Lower leg skin (tissue), 4 donors: ENCODE data around the gene GRIK3. TPM values are rescaled to one million over a fixed set of nuclear protein-coding genes. Genes with fewer than 3 reads are reported as not detected.

Source experiments
- DNase-seq, 2 donors: peaks; one replicate each; pipeline ENCODE4 v3.0.0-alpha.2; 2019; ENCODE audit warnings: low spot score in 2 of 2
- H3K4me3 ChIP-seq: fragments of 200-600 bp; sonication (generic); 2 replicates; pipeline ENCODE4 v1.5.1; 2017; ENCODE audit warnings: mild to moderate bottlenecking, low read depth; ENCODE audit not compliant: poor library complexity, severe bottlenecking
- POLR2A ChIP-seq, 2 donors: fragments of 450-650 bp; IDR thresholded peaks; one replicate each; pipeline ENCODE4 v1.6.1; 2016 to 2017; ENCODE audit warnings: antibody characterized with exemption in 2 of 2, mild to moderate bottlenecking in 1 of 2, moderate library complexity in 1 of 2
- WGBS, 2 donors: methylation state at CpG; one replicate each; pipeline ENCODE4 v1.1.5; 2018; 5-methylcytosine and 5-hydroxymethylcytosine counted together
- intact Hi-C: fragments of 100-400 bp; cut with DNase I; formaldehyde crosslinking; loops from one replicate; pipeline ENCODE4 v1.15.0; 2023; ENCODE audit warnings: low total_unique reads
- total RNA-seq, 4 donors: library from RNA; depleted of rRNA; stranded (reverse); fragments of >200 nt; gene quantifications; one replicate each; pipeline ENCODE4 v1.1.0, GENCODE V29; 2016
- TF ChIP-seq, protein P1 (sequence below), 3 donors: fragments of 450-650 bp; IDR thresholded peaks; one replicate each; pipeline ENCODE4 v1.5.1; 2016; ENCODE audit warnings: antibody characterized with exemption in 3 of 3, mild to moderate bottlenecking in 3 of 3, moderate library complexity in 2 of 3

Gene GRIK3
- total RNA-seq, 4 donors from 2014 or later = 0.04 to 0.36 (median 0.19) TPM

DNA sequence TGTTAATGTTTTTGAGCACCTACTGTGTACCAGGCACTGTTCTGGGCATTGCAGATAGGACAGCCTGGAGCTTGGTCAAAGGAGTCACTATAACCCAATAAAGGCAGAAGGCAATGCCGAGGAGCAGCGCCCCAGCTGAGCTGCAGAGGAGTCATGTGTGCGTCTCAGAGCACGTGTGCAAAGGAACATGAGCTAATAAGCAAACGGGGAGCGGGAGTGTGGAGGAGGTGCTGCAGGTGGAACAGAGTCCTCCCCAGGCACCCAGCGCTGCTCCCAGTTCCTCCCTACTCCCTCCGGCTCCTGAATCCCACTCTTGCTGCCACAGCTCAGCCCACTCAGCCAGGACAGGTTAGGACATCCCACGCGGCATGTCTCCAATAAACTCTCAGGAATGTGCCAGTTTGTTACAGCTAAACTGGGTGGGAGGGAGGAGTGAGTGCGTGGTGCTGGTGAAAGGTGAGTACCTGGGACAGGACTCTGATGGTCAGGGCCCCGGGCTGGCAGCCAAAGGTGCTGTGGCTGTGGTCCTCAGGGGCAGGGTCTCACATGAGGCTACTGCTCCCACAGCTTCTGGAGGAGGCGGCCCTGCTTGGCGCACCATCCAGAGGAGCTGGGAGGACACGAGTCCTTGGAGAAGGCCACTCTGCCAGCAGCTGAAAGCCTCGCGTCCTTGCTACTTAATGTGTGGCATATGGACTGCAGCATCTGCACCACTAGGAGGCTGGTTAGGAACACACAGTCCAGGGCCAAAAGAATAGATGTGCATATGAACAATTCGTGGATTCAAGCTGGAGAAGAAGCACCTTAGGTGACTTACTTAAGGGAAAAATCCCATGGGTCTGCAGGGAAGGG, 52.3 kb downstream of the GRIK3 start:
- TF ChIP-seq, protein P1, sequence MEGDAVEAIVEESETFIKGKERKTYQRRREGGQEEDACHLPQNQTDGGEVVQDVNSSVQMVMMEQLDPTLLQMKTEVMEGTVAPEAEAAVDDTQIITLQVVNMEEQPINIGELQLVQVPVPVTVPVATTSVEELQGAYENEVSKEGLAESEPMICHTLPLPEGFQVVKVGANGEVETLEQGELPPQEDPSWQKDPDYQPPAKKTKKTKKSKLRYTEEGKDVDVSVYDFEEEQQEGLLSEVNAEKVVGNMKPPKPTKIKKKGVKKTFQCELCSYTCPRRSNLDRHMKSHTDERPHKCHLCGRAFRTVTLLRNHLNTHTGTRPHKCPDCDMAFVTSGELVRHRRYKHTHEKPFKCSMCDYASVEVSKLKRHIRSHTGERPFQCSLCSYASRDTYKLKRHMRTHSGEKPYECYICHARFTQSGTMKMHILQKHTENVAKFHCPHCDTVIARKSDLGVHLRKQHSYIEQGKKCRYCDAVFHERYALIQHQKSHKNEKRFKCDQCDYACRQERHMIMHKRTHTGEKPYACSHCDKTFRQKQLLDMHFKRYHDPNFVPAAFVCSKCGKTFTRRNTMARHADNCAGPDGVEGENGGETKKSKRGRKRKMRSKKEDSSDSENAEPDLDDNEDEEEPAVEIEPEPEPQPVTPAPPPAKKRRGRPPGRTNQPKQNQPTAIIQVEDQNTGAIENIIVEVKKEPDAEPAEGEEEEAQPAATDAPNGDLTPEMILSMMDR (IDR thresholded peaks at IDR 0.05) = no peak
- no peak for TF ChIP-seq POLR2A (IDR thresholded peaks at IDR 0.05)
- 55 to 56% methylated on average over 16 to 18 of the region's 18 CpGs for WGBS, 2 donors
- intact Hi-C loops = loop anchor here (5.0 kb wide), 1 partner anchor 80 kb away; no protein-coding TSS in a partner anchor
- no peak for DNase-seq
- H3K4me3 ChIP-seq = no peak overlapping the region

DNA sequence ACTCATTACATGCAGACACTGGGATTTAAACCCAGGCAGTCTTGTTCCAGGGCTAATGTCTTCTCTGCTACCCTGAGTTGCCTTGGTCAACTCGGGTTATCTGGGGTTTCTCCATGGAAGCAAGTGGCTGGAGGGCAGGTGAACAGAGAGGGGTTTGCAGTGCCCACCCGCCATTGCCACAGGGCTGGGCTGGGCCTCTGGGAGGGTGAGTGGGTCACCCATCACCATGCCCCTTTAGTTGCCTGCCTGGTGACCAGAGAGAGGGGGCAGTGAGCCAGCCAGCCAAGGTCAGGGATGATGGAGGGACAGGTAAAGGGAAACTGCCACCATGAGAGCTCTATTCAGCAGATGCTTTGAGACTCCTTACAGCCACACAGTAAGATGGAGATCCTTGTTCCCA, 53.2 kb downstream of the GRIK3 start:
- 65 to 82% methylated on average over 2 of the region's 2 CpGs for WGBS, 2 donors
- TF ChIP-seq, protein P1 (IDR thresholded peaks at IDR 0.05) = no peak
- no peak for TF ChIP-seq POLR2A (IDR thresholded peaks at IDR 0.05)
- intact Hi-C loops = loop anchor here (5.0 kb wide), 1 partner anchor 79 kb away; no protein-coding TSS in a partner anchor
- no peak for DNase-seq
- no peak overlapping the region for H3K4me3 ChIP-seq

DNA sequence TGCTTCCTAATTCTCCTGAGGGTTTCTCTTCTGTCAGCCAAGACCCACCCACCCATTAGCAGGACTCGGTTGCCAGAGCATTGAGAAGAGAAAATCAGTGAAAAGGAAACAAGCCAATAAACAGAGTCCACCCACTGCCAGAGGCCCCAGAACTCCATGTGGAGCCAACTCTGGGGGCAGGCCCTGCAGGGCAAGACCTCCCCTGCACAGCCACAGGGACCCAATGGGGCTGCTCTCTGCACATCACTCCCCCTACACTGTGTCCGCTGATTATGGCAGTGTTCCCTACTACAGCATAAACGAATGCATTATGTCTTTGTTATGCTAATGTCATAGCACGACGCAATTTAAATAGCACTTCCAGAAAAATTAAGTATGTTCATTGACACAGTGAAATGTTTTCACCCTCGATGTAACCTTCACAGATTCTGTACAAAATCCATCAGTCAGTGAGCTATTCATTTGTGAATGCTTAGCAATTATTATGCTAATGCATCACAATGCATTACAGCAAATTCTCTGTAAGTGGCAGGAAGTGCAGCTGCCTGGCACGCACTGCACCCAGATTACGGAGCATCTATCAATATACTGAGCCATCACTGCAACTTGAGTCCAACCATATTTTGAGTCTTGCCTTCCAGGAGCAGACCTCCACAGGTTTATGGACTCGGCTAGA, 56.4 kb downstream of the GRIK3 start:
- intact Hi-C loops = no loop called here
- H3K4me3 ChIP-seq = no peak overlapping the region
- TF ChIP-seq, protein P1 (IDR thresholded peaks at IDR 0.05) = no peak
- no peak for TF ChIP-seq POLR2A (IDR thresholded peaks at IDR 0.05)
- WGBS, 2 donors = 72 to 80% methylated on average over 9 of the region's 9 CpGs
- no peak for DNase-seq

DNA sequence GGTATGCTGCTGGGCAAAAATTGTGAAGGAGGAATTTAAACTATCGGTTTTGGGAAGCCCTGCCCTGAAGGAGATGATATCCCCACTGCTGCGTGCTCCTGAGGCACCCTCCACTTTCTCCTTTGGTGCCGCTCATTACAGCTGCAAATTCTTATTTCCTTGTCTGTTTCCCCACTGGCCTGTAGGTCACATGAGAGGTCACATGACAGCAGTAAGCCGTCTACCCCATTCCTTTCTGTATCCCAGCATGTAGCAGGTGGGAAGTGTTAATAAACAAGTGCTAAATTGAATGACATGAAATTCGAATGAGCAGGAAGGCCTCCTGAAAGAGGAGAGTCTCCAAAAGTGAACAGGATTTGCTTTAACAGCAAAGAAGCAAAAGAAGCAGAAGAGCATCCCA, 58.7 kb downstream of the GRIK3 start:
- DNase-seq = no peak
- TF ChIP-seq, protein P1 (IDR thresholded peaks at IDR 0.05) = no peak
- TF ChIP-seq POLR2A (IDR thresholded peaks at IDR 0.05) = no peak
- intact Hi-C loops = no loop called here
- WGBS, 2 donors = 52 to 63% methylated on average over 5 of the region's 5 CpGs
- H3K4me3 ChIP-seq = no peak overlapping the region

DNA sequence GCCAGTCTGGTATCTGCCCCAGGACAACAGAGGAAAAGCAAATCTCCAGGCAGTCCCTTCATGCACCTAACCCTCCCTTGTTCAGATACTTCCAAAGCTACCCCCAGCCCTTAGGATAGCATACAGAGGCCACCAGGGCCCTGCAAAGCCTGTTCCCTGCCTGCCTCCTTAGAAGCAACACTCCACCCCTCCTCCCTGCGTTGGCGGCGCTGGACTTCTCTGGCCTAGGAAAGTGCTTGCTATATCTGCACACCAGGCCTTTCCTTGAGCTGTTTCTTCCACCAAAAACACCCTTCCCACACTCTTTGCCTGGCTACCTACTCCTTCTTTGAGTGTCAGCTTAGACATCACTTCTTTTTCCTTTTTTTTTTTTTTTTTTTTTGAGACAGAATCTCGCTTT, 61.3 kb downstream of the GRIK3 start:
- no peak for DNase-seq
- H3K4me3 ChIP-seq = no peak overlapping the region
- 95 to 98% methylated on average over 4 of the region's 4 CpGs for WGBS, 2 donors
- intact Hi-C loops = no loop called here
- TF ChIP-seq, protein P1 (IDR thresholded peaks at IDR 0.05) = no peak
- no peak for TF ChIP-seq POLR2A (IDR thresholded peaks at IDR 0.05)
